ENCODE results near the gene AIG1. TPM values are rescaled to one million over a fixed set of nuclear protein-coding genes. Genes with fewer than 3 reads are reported as not detected.

AIG1 gene
- total RNA-seq, 2 experiments from 2014 or later = 7.4 to 8.4 TPM

GRCh38 chr6:143117108-143117507 is 56.4 kb downstream of the AIG1 start:
- Mint-ChIP-seq H3K4me3 (no peak overlapping the region), H3K9me3 (peaks cover 2% of the 10 kb centered on the region), H3K27me3 (no peaks in the 10 kb centered on the region), H3K27ac (no peak overlapping the region), H3K4me1 (ENCODE audit: low read depth) (no peaks in the 10 kb centered on the region), H3K36me3 (ENCODE audit: low read depth) (peaks cover 14% of the 10 kb centered on the region)
- ChIA-PET POLR2A (no interaction called here), CTCF (no interaction called here)
- no peak for TF ChIP-seq CTCF (IDR thresholded peaks at IDR 0.05)
- no peak for ATAC-seq (ENCODE audit: poor library complexity)
- intact Hi-C loops (cut with DNase I, micrococcal nuclease) = no loop called here
- Histone ChIP-seq H3K9me3 (ENCODE audit: control insufficient read depth in 1 of 2, insufficient read depth in 1 of 2, low read length in 2 of 2) (peaks cover 0 to 4% of the 10 kb centered on the region in 2 experiments), H3K36me3 (ENCODE audit: insufficient read depth, low read length) (no peaks in the 10 kb centered on the region), H3K27me3 (ENCODE audit: control insufficient read depth in 1 of 2, insufficient read depth in 2 of 2, low read length in 2 of 2) (no peaks in the 10 kb centered on the region), H3K27ac (ENCODE audit: low read depth in 1 of 2, low read length in 2 of 2) (no peak overlapping the region), H3K4me3 (ENCODE audit: low read length) (no peak overlapping the region), H3K4me1 (ENCODE audit: insufficient read depth, low read length) (no peaks in the 10 kb centered on the region)
- DNase-seq = no peak

GRCh38 chr6:143119260-143119659 is 58.6 kb downstream of the AIG1 start:
- TF ChIP-seq CTCF (IDR thresholded peaks at IDR 0.05) = no peak
- intact Hi-C loops (cut with DNase I, micrococcal nuclease) = no loop called here
- ChIA-PET CTCF (no interaction called here), POLR2A (no interaction called here)
- no peak overlapping the region for H3K27ac ChIP-seq (ENCODE audit: low read depth in 1 of 2, low read length in 2 of 2)
- no peaks in the 10 kb centered on the region for H3K4me1 Mint-ChIP-seq (ENCODE audit: low read depth)
- no peaks in the 10 kb centered on the region for H3K36me3 ChIP-seq (ENCODE audit: insufficient read depth, low read length)
- no peak for ATAC-seq (ENCODE audit: poor library complexity)
- DNase-seq = no peak
- H3K9me3 ChIP-seq (ENCODE audit: control insufficient read depth in 1 of 2, insufficient read depth in 1 of 2, low read length in 2 of 2) = peaks cover 0 to 4% of the 10 kb centered on the region in 2 experiments
- no peak overlapping the region for H3K4me3 ChIP-seq (ENCODE audit: low read length)
- H3K27ac Mint-ChIP-seq = no peak overlapping the region
- H3K4me1 ChIP-seq (ENCODE audit: insufficient read depth, low read length) = no peaks in the 10 kb centered on the region
- H3K27me3 Mint-ChIP-seq = no peaks in the 10 kb centered on the region
- peaks cover 14% of the 10 kb centered on the region for H3K36me3 Mint-ChIP-seq (ENCODE audit: low read depth)
- H3K9me3 Mint-ChIP-seq = peaks cover 2% of the 10 kb centered on the region
- H3K27me3 ChIP-seq (ENCODE audit: control insufficient read depth in 1 of 2, insufficient read depth in 2 of 2, low read length in 2 of 2) = no peaks in the 10 kb centered on the region
- H3K4me3 Mint-ChIP-seq = no peak overlapping the region

DNA sequence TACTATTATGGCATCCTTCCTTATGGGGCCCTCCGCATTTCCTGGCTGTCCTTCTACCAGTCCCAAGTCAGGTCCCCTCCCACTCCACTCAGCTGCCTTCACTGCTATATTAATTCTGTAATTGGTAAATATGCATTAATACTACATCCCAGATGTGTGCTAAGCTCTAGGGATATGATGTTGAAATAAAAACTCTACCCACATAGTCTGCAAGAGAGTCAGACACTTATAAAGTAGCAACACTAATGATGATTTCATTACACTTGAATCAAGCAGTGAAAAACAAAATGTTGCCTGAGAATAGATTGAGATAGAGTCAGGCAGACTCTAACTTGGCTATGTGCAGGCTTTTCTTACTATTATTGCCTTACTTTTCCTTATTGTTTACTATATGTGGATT is 62.4 kb downstream of the AIG1 start:
- peaks cover 2% of the 10 kb centered on the region for H3K9me3 Mint-ChIP-seq
- H3K27ac Mint-ChIP-seq = no peak overlapping the region
- POLR2A ChIA-PET = no interaction called here
- peaks cover 0 to 4% of the 10 kb centered on the region in 2 experiments for H3K9me3 ChIP-seq (ENCODE audit: control insufficient read depth in 1 of 2, insufficient read depth in 1 of 2, low read length in 2 of 2)
- TF ChIP-seq CTCF (IDR thresholded peaks at IDR 0.05) = no peak
- H3K27me3 Mint-ChIP-seq = no peaks in the 10 kb centered on the region
- no peak overlapping the region for H3K4me3 Mint-ChIP-seq
- no peak overlapping the region for H3K4me3 ChIP-seq (ENCODE audit: low read length)
- H3K4me1 ChIP-seq (ENCODE audit: insufficient read depth, low read length) = no peaks in the 10 kb centered on the region
- no peaks in the 10 kb centered on the region for H3K4me1 Mint-ChIP-seq (ENCODE audit: low read depth)
- ATAC-seq (ENCODE audit: poor library complexity) (no peak), DNase-seq (no peak)
- intact Hi-C loops (cut with DNase I, micrococcal nuclease) = no loop called here
- peaks cover 18% of the 10 kb centered on the region for H3K36me3 Mint-ChIP-seq (ENCODE audit: low read depth)
- no peaks in the 10 kb centered on the region for H3K36me3 ChIP-seq (ENCODE audit: insufficient read depth, low read length)
- CTCF ChIA-PET = no interaction called here
- H3K27ac ChIP-seq (ENCODE audit: low read depth in 1 of 2, low read length in 2 of 2) = no peak overlapping the region
- no peaks in the 10 kb centered on the region for H3K27me3 ChIP-seq (ENCODE audit: control insufficient read depth in 1 of 2, insufficient read depth in 2 of 2, low read length in 2 of 2)
